ENCODE data around the gene IRF7.

Gene IRF7

DNA sequence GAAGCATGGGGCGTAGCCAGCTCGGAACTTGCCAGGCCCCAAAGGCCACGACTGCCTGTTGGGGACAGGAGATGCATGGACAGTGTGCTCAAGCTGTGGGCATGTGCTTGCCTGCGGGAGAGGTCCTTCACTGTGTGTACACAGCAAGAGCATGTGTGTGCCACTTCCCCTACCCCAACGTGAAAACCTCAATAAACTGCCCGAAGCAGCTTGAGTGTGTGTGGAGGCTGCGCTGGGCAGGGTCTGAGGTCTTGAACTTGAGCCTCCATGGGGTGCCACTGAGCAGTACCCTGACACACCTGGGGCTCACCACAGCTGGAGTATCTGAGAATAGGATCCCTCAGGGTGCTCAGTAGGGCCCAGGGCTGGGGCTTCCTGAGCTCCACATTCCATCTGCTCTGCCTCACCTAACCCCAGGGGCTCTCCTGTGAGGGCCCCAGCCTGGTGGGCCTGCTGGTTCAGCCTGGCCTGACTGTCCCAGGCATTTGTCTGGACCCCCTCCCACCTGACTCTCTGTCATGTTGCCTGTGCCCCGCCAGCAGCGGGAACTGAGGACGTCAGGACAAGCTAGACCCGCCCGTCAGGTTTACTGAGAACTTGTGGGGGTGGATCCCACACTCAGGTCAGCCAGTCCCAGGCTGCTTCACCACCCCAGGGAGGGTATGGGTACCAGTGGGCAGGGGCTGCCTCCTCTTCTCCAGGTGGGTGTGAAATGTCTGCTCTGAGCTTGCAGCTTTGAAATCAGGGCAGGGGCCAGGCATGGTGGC lies 51.8 kb downstream of the IRF7 start:
- no peak for DNase-seq (ENCODE audit: low read depth, low spot score)

DNA sequence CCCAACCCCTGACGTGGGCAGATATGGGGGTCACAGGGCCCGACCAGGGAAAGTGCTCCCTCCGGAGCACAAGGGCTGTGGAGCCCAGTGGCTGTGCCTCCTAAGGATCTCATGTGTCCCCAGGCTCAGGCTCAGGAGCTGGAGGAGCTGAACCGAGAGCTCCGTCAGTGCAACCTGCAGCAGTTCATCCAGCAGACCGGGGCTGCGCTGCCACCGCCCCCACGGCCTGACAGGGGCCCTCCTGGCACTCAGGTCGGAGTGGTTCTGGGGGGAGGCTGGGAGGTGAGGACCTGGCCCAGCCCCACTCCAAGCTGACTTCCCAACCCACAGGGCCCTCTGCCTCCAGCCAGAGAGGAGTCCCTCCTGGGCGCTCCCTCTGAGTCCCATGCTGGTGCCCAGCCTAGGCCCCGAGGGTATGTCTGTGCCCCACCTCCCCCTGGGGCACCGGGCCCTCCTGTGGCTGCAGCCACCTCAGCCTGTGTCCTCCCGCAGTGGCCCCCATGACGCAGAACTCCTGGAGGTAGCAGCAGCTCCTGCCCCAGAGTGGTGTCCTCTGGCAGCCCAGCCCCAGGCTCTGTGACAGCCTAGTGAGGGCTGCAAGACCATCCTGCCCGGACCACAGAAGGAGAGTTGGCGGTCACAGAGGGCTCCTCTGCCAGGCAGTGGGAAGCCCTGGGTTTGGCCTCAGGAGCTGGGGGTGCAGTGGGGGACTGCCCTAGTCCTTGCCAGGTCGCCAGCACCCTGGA lies 52.5 kb downstream of the IRF7 start:
- DNase-seq (ENCODE audit: low read depth, low spot score), result no peak
